Measurements from ENCODE around the gene TRIM58.

The TRIM58 gene

DNA sequence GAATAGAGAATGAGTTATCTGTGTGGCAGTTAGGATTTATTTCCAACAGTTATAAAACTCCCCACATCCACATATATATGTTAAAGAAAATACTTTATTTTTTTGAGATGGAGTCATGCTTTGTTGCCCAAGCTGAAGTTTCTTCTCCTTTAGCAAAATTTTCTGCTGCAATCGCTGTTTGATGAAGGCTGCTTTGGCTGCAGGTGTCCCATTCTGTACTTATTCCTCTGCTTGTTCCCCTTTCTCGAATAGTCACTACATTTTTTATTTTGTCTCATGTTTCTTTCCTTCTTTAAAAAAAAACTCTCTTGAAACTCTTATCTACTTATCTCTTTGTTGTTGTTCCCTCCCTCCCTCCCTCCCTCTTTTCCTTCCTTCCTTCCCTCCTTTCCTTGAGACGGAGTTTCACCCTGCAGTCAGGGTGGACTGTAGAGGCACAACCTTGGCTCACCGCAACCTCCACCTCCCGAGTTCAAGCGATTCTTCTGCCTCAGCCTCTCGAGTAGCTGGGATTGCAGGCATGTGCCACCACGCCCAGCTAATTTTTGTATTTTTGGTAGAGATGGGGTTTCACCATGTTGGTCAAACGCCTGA is 49.0 kb downstream of the TRIM58 start:
- TF ChIP-seq, protein P1, sequence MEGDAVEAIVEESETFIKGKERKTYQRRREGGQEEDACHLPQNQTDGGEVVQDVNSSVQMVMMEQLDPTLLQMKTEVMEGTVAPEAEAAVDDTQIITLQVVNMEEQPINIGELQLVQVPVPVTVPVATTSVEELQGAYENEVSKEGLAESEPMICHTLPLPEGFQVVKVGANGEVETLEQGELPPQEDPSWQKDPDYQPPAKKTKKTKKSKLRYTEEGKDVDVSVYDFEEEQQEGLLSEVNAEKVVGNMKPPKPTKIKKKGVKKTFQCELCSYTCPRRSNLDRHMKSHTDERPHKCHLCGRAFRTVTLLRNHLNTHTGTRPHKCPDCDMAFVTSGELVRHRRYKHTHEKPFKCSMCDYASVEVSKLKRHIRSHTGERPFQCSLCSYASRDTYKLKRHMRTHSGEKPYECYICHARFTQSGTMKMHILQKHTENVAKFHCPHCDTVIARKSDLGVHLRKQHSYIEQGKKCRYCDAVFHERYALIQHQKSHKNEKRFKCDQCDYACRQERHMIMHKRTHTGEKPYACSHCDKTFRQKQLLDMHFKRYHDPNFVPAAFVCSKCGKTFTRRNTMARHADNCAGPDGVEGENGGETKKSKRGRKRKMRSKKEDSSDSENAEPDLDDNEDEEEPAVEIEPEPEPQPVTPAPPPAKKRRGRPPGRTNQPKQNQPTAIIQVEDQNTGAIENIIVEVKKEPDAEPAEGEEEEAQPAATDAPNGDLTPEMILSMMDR (IDR thresholded peaks at IDR 0.05; ENCODE audit: control insufficient read depth, extremely low read depth, insufficient read depth) = no peak
- no peak for DNase-seq (ENCODE audit: low read depth)
- H3K4me3 ChIP-seq (ENCODE audit: low read depth, low read length) = no peak overlapping the region

DNA sequence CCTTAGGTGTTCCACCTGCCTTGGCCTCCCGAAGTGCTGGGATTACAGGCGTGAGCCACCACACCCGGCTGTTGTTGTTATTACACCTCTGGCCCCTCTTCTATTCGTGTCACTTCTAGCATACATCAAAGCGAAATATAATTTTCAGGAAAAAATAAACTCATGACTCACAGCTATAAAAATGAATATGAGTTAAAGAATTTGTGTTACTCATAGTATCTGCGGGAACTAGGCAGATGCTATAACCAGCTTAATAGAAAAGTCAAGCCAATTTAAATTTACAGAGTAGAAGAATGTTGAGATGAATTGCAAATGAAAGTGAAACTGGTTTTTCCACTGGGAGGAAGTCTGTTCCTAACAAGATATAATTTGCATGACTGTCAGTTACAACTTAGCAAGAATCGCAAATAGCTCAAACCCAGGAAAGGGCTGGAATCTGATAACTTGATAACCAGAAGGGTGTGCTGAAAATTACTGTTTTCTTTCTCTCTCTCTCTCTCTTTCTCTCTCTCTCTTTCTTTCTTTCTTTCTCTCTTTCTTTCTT is 49.6 kb downstream of the TRIM58 start:
- TF ChIP-seq, protein P1 (IDR thresholded peaks at IDR 0.05; ENCODE audit: control insufficient read depth, extremely low read depth, insufficient read depth) = no peak
- DNase-seq (ENCODE audit: low read depth) = no peak
- no peak overlapping the region for H3K4me3 ChIP-seq (ENCODE audit: low read depth, low read length)

DNA sequence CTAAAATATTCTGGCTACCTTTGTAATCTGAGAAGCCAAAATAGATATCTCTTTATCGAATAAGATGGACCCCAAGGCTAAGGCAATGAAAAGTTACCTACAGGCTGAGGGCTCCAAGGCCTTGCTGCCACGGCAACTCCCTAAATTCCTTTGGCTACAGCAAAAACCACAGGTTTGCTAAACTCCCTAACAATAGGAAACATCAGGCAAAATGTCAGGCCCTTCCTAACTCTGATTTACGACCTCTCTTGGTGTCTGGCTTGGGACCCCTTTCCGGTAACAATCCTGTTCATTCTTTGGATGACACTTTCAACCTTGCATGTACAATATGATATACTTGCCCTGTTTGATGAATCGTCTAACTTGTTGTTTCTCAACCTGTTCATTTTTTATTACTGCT is 51.8 kb downstream of the TRIM58 start:
- TF ChIP-seq, protein P1 (IDR thresholded peaks at IDR 0.05; ENCODE audit: control insufficient read depth, extremely low read depth, insufficient read depth) = no peak
- no peak overlapping the region for H3K4me3 ChIP-seq (ENCODE audit: low read depth, low read length)
- no peak for DNase-seq (ENCODE audit: low read depth)

DNA sequence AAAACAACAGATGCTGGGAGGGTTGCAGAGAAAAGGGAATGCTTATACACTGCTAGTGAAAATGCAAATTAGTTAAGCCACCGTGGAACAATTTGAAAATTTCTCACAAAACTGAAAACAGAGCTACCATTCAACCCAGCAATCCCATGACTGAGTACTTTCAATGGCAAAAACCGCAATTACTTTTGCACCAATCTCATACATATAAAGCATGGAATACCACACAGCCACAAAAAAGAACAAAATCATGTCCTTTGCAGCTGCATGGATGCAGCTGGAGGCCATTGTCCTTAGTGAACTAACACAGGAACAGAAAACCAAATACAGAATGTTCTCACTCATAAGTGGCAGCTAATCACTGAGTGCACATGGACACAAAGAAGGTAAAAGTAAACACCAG is 56.8 kb downstream of the TRIM58 start:
- no peak for DNase-seq (ENCODE audit: low read depth)
- no peak overlapping the region for H3K4me3 ChIP-seq (ENCODE audit: low read depth, low read length)
- TF ChIP-seq, protein P1 (IDR thresholded peaks at IDR 0.05; ENCODE audit: control insufficient read depth, extremely low read depth, insufficient read depth) = no peak

DNA sequence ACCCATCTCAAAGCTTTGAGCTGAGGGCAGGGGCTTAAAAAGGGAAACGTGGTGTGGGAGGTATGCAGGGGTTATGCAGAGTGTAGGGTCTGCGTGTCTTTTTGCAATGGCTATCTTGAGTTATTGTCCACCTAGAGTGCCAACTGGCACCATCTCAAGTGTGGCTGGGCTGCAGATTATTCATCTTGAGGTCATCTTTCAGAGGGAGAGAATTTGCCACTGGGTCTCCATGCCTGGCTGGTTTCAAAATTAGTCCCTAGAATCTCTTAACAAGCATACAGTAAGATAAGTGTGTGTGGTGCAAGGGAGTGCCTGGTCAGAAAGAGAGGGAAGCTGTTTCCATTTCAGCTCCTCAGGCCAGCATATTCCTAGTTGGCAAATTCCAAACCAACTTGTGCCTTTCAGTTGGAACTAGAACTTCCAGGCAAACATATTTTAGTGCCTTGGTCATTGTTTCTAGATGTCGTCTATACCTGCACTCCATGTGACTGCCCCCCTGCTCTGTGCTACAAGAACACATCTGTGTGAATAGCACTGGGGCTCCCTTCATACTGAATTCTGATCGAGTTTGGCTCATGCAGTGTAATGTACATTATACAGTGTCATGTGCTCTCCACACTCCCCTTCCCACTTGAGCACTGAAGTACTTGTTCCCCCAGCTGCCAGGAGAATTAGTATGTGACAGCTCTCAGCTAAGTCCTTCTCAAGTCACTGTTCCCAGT is 58.1 kb downstream of the TRIM58 start:
- DNase-seq (ENCODE audit: low read depth) = no peak
- no peak overlapping the region for H3K4me3 ChIP-seq (ENCODE audit: low read depth, low read length)
- TF ChIP-seq, protein P1 (IDR thresholded peaks at IDR 0.05; ENCODE audit: control insufficient read depth, extremely low read depth, insufficient read depth) = no peak

DNA sequence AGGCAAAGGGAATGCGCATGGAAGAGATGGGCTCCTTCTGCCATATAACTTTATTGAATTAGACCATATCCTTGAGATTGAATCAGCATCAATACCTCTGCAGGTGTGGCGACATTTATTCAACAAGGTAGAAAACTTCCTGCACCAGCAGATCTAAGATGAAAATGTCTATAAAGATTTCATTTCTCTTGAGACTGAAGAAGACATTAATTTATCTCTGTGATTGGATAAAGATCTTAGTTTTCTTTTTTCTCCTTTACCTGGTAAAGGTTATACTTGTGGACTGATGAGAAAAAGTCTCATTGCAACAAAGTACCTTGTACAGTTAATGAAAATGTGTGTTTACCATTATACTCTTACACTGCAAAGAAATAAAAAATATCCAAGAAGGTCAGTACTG is 63.0 kb downstream of the TRIM58 start, which contains the start of gene OR2T8:
OR2T8 (plus strand) TSS at position 301 of the 400 bp plus-strand sequence. CDS start 766 bp downstream, outside the sequence.
- TF ChIP-seq, protein P1 (IDR thresholded peaks at IDR 0.05; ENCODE audit: control insufficient read depth, extremely low read depth, insufficient read depth) = no peak
- no peak within 1 kb of the TSS for H3K4me3 ChIP-seq (ENCODE audit: low read depth, low read length)
- no peak for DNase-seq (ENCODE audit: low read depth)

All from LNCaP clone FGC (cell line).